ENCODE measurements around the gene TFIP11. TPM values are rescaled to one million over a fixed set of nuclear protein-coding genes. Genes with fewer than 3 reads are reported as not detected.
A peak's percentile ranks its signal among the peaks of the same experiment; 100 is the strongest.

Gene TFIP11
- total and polyA plus RNA-seq, 2 of the 13 experiments (the other 11 are each of a cell fraction or from before 2014, with no cell fraction given), result 15.4 to 22.8 TPM

DNA sequence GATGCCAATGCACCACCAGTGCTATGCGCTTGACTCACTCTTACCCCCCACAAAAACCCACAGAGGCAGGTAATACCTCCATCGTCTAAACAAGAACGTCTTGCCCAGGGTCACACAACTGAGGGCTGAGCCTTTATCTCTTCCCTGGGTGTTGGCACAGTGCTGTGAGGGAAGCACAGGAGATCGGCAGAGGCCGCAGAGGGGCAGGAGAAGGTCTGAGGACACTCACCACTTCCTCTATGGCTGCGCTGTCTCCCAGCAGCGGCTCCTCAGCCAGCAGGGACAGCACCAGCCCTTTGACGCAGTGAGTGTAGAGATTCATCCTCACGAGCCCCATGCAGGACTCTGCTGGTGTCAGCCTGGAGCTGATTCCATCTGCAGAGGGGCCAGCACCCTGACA lies 48.6 kb downstream of the TFIP11 start:
- H3K36me3 ChIP-seq (replicated peaks in 1 of 2; ENCODE audit: control insufficient read depth in 1 of 2, insufficient read depth in 2 of 2, low read length in 2 of 2), result peaks cover 32 to 76% of the 10 kb centered on the region in 2 experiments
- no peak for ATAC-seq

DNA sequence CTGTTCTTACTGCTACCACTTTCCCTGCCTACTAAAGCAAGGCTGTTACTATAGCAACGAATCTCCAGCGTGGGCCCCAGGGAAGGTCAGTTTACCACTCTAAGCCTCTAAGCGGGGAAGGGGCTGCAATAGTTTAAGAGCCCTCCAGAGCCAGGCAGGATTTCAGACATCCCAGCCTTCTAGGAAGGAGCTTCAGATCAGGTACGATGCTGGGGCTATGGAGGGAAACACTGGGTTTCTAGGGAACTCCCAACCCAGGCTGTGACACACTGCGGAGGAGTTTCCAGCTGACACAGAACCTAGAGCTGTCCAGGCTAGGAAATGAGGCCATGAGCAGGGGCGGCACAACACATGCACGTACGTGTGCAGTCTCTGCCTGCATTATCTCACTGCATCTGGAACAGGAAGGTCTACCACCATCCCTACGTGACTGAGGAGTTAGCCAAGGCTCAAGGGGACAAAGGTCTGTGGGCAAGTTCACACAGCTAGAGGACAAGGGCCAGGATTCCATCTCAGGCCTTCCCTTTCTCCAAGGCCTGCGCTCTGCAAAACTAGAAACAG lies 49.1 kb downstream of the TFIP11 start:
- no peak overlapping the region for H3K4me2 ChIP-seq (ENCODE audit: low read depth, low read length)
- H3K36me3 ChIP-seq (replicated peaks in 1 of 2; ENCODE audit: control insufficient read depth in 1 of 2, insufficient read depth in 2 of 2, low read length in 2 of 2), result peaks cover 32 to 72% of the 10 kb centered on the region in 2 experiments
- H3K27ac ChIP-seq (ENCODE audit: extremely low read length, insufficient read depth, low read length), result no peak overlapping the region
- BruUV-seq (replicated peaks), result no TSS peak
- intact Hi-C loops (cut with micrococcal nuclease; ENCODE audit: unreplicated experiment) (no loop called here), in situ Hi-C loops (cut with HindIII; ENCODE audit: extremely low pct_ligation_motif_present, low pct_unique_long_range_greater_than_20kb) (loop anchor here (5.0 kb wide), 1 partner anchor 96 kb away; no protein-coding TSS in a partner anchor)
- TF ChIP-seq, protein P1, sequence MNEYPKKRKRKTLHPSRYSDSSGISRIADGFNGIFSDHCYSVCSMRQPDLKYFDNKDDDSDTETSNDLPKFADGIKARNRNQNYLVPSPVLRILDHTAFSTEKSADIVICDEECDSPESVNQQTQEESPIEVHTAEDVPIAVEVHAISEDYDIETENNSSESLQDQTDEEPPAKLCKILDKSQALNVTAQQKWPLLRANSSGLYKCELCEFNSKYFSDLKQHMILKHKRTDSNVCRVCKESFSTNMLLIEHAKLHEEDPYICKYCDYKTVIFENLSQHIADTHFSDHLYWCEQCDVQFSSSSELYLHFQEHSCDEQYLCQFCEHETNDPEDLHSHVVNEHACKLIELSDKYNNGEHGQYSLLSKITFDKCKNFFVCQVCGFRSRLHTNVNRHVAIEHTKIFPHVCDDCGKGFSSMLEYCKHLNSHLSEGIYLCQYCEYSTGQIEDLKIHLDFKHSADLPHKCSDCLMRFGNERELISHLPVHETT (CRISPR knock-in tag; conservative IDR thresholded peaks at IDR 0.05), result no peak
- TF ChIP-seq FOXJ3 (CRISPR knock-in tag; IDR thresholded peaks at IDR 0.05; ENCODE audit: borderline replicate concordance) (no peak), NR1H2 (CRISPR knock-in tag; IDR thresholded peaks at IDR 0.05; ENCODE audit: borderline replicate concordance, low read depth) (no peak), ZNF232 (CRISPR knock-in tag; IDR thresholded peaks at IDR 0.05; ENCODE audit: borderline replicate concordance) (no peak), MBNL3 (CRISPR knock-in tag; conservative IDR thresholded peaks at IDR 0.05) (no peak), ZBTB8A (CRISPR knock-in tag; IDR thresholded peaks at IDR 0.05; ENCODE audit: borderline replicate concordance, low read depth) (no peak), RXRB (CRISPR knock-in tag; IDR thresholded peaks at IDR 0.05; ENCODE audit: borderline replicate concordance) (no peak), PCBP1 (IDR thresholded peaks at IDR 0.05; ENCODE audit: borderline replicate concordance, low read depth, low read length) (no peak)
- TF ChIP-seq, protein P2, sequence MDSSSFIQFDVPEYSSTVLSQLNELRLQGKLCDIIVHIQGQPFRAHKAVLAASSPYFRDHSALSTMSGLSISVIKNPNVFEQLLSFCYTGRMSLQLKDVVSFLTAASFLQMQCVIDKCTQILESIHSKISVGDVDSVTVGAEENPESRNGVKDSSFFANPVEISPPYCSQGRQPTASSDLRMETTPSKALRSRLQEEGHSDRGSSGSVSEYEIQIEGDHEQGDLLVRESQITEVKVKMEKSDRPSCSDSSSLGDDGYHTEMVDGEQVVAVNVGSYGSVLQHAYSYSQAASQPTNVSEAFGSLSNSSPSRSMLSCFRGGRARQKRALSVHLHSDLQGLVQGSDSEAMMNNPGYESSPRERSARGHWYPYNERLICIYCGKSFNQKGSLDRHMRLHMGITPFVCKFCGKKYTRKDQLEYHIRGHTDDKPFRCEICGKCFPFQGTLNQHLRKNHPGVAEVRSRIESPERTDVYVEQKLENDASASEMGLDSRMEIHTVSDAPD (CRISPR knock-in tag; IDR thresholded peaks at IDR 0.05), result no peak
- H3K27me3 ChIP-seq (ENCODE audit: control insufficient read depth in 1 of 2, insufficient read depth in 2 of 2, low read length in 2 of 2), result no peaks in the 10 kb centered on the region
- H2AFZ ChIP-seq (ENCODE audit: low read length), result no peak overlapping the region
- no peak overlapping the region for H3K4me3 ChIP-seq (replicated peaks in 1 of 3; ENCODE audit: insufficient read depth in 1 of 3, low read depth in 2 of 3, low read length in 3 of 3)
- H3K79me2 ChIP-seq (ENCODE audit: insufficient read depth, low read length), result no peaks in the 10 kb centered on the region
- 95% methylated on average over 8 of the region's 10 CpGs for WGBS (ENCODE audit: low lambda C conversion rate)
- peaks cover 16% of the 10 kb centered on the region for H3K4me1 ChIP-seq (ENCODE audit: insufficient read depth, low read length)
- DNase-seq (ENCODE audit: low spot score) (no peak), FAIRE-seq (no peak), ATAC-seq (no peak)
- H3K9ac ChIP-seq (ENCODE audit: insufficient read depth, low read depth, low read length), result no peak overlapping the region
- CTCF ChIA-PET (ENCODE audit: low intra/inter-chr PET ratio, low total read pairs), result no interaction called here
- H4K20me1 ChIP-seq (ENCODE audit: insufficient read depth, low read length), result peaks cover 4% of the 10 kb centered on the region
- no peaks in the 10 kb centered on the region for H3K9me3 ChIP-seq (ENCODE audit: low read length)
- POLR2A ChIA-PET, result interaction anchor here (2.5 kb wide), 1 partner anchor 20 kb away, joined by 10 read pairs; the partner anchor contains the start of genes HPS4 and SRRD

More for the DNA sequence above, 48.6 kb downstream of the TFIP11 start:
- in situ Hi-C loops (cut with HindIII; ENCODE audit: extremely low pct_ligation_motif_present, low pct_unique_long_range_greater_than_20kb) (loop anchor here (5.0 kb wide), 1 partner anchor 96 kb away; no protein-coding TSS in a partner anchor), intact Hi-C loops (cut with micrococcal nuclease; ENCODE audit: unreplicated experiment) (no loop called here)
- H3K4me2 ChIP-seq (ENCODE audit: low read depth, low read length), result no peak overlapping the region
- CTCF ChIA-PET (ENCODE audit: low intra/inter-chr PET ratio, low total read pairs), result no interaction called here
- no peak overlapping the region for H3K9ac ChIP-seq (ENCODE audit: insufficient read depth, low read depth, low read length)
- 95% methylated on average over 4 of the region's 9 CpGs for WGBS (ENCODE audit: low lambda C conversion rate)
- H3K27me3 ChIP-seq (ENCODE audit: control insufficient read depth in 1 of 2, insufficient read depth in 2 of 2, low read length in 2 of 2), result no peaks in the 10 kb centered on the region
- H3K9me3 ChIP-seq (ENCODE audit: low read length), result no peaks in the 10 kb centered on the region
- H3K4me3 ChIP-seq (replicated peaks in 1 of 3; ENCODE audit: insufficient read depth in 1 of 3, low read depth in 2 of 3, low read length in 3 of 3), result no peak overlapping the region
- DNase-seq (ENCODE audit: low spot score) (no peak), FAIRE-seq (no peak)
- TF ChIP-seq AGO2 (optimal IDR thresholded peaks at IDR 0.05; ENCODE audit: low read depth, low read length) (peak; percentile 16), ZNF329 (CRISPR knock-in tag; IDR thresholded peaks at IDR 0.05; ENCODE audit: low read depth) (no peak)
- H3K79me2 ChIP-seq (ENCODE audit: insufficient read depth, low read length), result no peaks in the 10 kb centered on the region
- no peak overlapping the region for H3K27ac ChIP-seq (ENCODE audit: extremely low read length, insufficient read depth, low read length)
- peaks cover 16% of the 10 kb centered on the region for H3K4me1 ChIP-seq (ENCODE audit: insufficient read depth, low read length)
- POLR2A ChIA-PET, result interaction anchor here (2.5 kb wide), 1 partner anchor 20 kb away, joined by 10 read pairs; the partner anchor contains the start of genes HPS4 and SRRD
- no peak overlapping the region for H2AFZ ChIP-seq (ENCODE audit: low read length)
- BruUV-seq (replicated peaks), result no TSS peak
- H4K20me1 ChIP-seq (ENCODE audit: insufficient read depth, low read length), result peaks cover 4% of the 10 kb centered on the region

Measured in HepG2 (cell line).